Glomerular visceral epithelial cell (primary cell): ENCODE measurements around the gene TSPAN18.

Source experiments
- DNase-seq: peaks from one replicate; pipeline ENCODE4 v3.0.0-alpha.2; 2016; ENCODE audit errors: extremely low spot score

Gene TSPAN18

DNA sequence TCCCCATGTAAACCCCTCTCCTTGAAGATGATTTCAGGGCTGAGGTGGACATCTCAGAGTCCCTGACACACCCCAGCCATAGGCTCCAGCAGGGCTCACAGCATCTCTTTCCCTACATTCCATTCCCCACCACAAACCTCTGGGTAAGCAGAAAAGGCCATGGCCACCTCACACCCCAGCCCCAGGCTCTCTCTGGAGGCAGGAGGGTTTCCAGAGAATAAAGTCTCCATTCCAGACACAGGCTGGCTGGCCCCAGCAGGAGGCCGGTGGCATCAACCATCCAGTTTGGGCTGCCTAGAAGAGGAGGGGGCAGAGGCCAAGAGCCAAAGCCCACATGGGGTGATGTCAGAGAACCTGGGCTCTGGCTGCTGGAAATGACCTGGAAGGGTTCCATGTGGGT is 162.5 kb downstream of the TSPAN18 start:
- peak; percentile 60 for DNase-seq

DNA sequence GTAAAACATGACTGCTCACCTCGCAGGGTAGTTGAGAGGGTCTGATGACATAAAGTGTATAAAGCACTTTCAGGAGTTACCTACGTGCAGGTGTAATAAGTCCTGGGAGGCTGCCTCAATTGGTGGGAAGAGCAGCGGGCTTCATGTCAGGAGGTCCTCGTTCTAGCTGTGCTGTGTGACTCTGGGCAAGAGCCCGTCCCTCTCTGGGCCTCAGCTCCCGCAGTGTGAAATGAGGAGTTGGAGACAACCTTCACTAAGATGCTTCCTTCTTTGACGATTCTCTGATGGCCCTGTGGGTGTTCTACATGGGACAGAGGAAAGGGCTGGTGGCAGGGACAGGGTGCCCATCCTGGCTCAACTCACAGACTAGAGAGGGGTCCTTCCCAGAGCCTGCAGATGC is 166.1 kb downstream of the TSPAN18 start:
- DNase-seq = no peak

DNA sequence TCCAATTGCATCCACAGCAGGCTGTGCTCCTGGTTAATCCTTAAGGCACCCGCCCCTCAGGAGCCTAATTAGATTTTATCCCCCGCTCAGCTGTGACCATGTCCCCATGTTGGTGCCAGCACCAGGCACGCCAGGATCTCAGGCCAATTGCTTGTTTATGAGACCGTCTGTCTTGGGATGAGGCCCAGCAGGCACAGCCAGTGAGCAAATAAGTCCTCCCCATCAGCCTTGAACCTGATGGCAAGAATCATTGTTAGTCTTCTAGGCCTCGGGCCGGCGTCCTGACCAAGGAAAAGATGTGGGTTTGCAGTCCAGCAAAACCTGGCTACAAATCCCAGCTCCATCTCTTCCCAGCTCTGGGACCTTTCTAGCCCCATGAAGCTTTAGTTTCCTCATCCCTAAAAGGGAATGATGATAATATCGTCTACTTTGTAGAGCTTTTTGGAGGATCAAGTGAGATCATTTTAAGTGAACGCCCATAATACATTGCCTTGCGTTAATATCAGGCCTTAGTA is 166.6 kb downstream of the TSPAN18 start:
- DNase-seq = no peak

GRCh38 chr11:44893846-44894617 is 167.3 kb downstream of the TSPAN18 start:
- peak; percentile 65 for DNase-seq

GRCh38 chr11:44899959-44900358 is 173.2 kb downstream of the TSPAN18 start:
- peak; percentile 35 for DNase-seq

GRCh38 chr11:44901120-44901633 is 174.4 kb downstream of the TSPAN18 start:
- DNase-seq = no peak

GRCh38 chr11:44901786-44902185 is 175.0 kb downstream of the TSPAN18 start:
- DNase-seq = no peak

- DNase-seq = no peak
Observed at GRCh38 chr11:44903035-44903434, 176.3 kb downstream of the TSPAN18 start.

- no peak for DNase-seq
Observed at GRCh38 chr11:44903518-44903917, 176.8 kb downstream of the TSPAN18 start.

DNA sequence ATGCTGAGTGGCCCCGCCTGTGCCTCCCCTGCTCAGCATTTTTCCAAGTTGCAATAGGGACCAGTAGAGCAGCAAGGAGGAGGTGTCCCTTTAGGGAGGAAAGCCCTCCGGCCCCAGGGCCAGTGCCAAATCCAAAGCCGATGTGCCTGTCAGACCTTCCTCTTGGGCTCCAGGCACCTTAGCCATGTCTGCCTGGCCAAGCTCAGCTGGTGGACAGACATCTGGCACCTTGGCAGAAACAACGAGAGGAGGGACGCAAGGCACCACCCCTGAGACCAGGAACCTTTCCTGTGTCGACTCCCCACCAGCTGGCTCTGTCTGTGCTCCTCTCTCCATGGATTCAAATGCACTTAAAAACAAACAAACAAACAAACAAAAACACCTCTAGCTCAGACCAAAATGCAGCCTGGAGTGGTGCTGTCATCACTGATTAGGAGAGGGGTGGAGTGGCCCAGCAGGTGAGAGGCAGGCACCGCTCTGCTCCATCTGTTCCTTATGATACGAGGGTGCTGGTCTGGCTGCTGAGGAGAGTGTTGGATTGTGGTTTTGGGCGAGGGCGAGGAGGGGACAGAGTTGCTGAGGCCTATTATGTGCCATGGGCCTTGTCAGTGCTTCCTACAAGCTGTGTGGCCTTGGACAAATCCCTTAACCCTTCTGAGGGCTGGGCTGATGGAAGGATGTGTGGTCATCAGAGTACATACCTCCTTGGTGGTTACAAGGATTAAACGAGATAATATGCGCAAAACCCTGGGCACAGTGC is 177.7 kb downstream of the TSPAN18 start:
- DNase-seq = no peak

DNA sequence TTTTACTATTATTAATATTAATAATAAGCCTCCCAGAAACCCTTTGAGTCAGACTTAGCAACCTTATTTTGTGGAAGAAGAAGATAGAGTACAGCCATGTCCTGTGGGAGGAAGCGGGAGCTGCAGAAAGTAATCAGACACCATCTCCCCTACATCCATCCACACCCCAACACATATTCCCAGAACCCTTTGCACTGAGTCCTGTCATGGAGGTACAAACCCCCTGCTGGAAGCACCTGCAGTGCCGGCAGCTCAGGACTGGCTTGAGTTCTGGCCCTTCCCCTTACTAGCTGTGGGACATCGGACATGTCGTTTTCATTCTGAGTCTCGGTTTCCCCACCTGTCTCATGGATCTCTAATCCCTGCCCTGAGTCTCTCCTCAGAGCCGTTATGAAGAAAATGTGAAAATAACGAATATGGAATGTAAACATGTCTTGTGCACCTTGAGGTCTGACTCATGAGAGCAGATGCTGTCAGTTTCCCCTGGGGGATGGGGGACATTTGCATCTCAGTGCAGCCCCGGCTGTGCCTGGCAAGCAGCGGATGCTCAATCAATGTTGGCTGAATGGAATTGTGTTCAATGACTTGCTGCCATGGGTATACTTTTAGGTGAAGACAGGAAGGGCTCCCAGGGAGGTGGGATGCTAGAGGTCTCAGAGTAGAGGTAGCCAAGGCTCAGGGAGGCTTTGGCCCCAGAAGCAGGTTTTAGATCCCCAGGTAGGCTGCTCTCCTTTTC is 178.5 kb downstream of the TSPAN18 start:
- no peak for DNase-seq

- no peak for DNase-seq
Observed at GRCh38 chr11:44906649-44907048, 179.9 kb downstream of the TSPAN18 start.

DNA sequence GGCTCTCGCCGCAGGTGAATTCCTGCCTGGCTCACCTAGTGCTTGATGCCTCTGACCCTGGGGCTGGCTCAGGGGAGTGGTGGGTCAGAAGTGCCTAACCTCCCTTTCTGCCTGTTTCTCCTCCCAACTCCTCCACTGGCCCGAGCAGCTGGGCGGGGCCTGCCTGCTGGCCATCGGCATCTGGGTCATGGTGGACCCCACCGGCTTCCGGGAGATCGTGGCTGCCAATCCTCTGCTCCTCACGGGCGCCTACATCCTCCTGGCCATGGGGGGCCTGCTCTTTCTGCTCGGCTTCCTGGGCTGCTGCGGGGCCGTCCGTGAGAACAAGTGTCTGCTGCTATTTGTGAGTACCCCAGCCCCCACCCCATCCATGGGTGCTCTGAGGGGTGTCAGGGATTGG is 182.8 kb downstream of the TSPAN18 start:
- no peak for DNase-seq

DNA sequence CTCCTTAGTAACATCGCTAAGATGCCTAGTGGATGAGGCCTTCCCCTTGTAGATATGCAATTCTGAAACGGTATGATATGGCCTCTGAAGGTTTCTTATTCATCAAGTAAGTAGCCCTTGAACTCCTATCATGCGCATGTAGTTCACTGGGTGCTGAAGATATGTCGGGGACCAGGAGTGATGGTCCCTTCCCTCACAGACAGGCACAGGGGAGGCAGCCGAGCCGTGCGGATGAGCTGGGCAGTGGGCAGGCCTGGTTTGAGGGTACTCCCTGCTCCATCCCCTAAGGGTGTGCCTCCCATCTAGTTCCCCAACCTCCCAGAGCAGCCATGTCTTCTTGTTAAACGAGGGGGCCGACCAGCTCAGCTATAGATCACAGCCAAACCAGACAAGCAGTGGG is 183.8 kb downstream of the TSPAN18 start:
- no peak for DNase-seq

DNA sequence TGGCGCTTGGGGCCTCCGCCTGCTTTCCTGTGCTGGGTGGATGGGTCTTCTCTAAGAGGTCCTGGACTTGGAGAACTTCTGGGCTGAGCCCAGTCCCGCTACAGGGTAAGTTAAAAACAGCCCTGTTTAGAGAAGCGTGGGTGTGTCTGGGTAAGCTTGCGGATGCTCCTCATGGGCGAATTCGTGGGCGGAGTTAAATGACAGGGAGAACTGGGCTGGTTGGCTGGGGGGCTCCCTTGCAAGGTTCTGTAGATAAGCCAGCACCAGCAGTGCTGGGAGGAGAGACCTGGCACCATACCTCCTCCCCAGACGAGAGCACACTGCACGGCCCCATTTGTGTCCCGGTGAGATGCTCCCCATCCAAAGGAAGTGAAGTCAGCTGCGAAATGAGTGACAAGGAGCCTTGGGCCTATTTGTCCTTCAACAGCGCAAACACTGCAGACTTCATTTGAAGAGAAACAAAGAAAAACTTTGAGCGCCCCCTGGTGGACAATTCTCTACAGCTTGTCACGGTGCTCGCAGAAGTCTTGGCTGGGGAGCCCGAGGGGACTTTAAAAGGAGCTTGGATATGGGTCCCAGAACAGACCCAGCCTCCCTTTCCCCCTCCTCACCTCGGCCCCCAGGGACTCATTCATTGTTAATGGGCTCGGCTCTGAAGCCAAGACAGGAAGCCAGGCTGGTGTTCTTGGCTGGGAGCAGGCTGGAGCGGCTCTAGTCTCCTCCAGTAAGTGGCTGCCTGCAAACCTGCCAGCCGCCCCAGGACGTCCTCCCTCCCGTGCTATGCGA is 184.5 kb downstream of the TSPAN18 start:
- DNase-seq = peak; percentile 78

- DNase-seq = no peak
Observed at GRCh38 chr11:44912270-44912987, 185.7 kb downstream of the TSPAN18 start.

DNA sequence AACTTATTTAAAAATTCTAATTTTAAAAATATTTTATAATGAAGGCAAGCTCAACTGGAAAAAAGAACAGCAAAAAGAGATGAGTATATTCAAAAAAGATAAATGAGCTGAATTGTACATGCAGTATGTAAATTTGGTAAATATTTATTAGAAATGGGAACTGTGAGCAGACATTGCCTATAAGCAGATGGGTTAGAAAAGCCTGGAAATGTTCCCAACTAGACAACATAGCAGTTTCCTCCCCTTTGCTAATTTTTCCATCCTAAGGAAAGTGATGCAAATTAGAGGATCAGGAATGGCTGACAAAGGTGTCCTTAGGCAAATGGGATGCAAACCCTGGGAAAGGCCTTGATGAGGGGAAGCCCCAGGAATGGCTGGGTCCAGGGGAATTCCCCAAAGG is 186.7 kb downstream of the TSPAN18 start:
- DNase-seq = peak; percentile 40

GRCh38 chr11:44914105-44914504 is 187.3 kb downstream of the TSPAN18 start:
- no peak for DNase-seq

GRCh38 chr11:44915004-44915403 is 188.2 kb downstream of the TSPAN18 start:
- DNase-seq = no peak

- no peak for DNase-seq
Observed at GRCh38 chr11:44915621-44916020, 188.9 kb downstream of the TSPAN18 start.

DNA sequence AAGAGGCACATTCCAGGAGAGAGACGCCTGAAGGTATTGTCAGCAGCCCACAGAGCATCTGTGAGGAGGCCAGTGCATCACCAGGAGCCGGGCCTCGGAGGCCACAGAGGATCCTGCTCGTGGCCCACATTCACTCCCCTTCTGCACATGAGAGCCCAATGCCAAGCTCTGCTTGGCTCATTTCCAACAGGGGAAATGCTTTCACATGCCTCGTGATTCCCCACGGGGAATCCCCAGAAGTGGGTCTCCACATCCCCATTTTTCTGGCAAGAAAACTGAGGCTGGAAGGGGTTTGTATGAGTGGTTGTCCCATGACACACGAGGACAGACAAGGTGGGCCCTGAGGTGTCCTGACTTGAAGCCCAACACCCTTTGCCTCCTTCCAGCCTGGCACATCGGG is 189.6 kb downstream of the TSPAN18 start:
- peak; percentile 8 for DNase-seq
